Stimulated activated CD4-positive, alpha-beta T cell treated with anti-CD3 and anti-CD28 coated beads, Interleukin-12 subunit alpha, Interleukin-12 subunit beta, amount 100 ng/mL, for 48 hours (primary cell): Measurements from ENCODE around the gene UBE2J2.

ENCODE experiments used
- DNase-seq, 3 donors: peaks; one replicate each; pipeline ENCODE4 v3.0.0-alpha.2; 2020; ENCODE audit warnings: low read depth in 2 of 3, low spot score in 1 of 3

The UBE2J2 gene

DNA sequence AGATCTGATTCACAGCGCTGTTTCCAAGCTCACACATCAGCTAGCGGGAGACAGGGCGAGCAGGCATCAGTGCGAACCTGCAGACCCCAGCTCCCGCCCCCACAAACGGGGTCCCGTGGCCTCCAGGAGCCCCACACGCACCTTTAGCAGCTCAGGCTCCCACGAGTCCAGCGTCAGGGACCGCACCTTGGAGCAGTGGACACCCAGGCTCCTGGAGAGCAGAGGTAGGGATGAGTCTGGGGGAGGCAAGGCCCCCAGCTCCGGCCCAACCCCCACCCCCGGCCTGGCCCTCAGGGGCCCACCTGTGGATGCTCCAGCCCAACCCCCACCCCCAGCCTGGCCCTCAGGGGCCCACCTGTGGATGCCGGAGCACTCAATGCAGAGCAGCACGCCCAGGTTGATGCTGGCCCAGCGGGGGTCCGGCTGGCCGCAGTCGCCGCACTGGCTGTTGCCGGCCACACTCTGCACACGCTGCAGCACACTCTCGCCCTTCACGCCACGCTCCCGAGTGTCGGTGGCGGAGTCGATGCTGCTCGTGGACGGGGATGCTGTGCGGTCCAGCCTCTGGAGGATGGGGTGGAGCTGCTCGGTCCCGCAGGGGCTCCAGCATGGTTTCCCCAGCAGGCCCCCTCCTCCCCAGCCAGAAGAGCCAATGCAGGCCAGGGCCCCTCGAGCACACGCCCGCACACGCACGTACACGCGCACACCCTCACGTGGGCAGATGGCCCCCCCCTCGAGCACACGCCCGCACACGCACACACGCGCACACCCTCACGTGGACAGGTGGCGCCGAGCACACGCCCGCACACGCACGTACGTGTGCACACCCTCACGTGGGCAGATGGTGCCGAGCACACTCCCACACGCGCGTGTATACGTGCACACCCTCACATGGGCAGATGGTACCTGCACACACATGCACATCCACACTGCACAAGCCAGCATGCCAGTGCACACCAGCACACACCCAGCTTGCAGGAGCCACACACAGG lies 22.7 kb upstream of the UBE2J2 start:
- DNase-seq = no peak

DNA sequence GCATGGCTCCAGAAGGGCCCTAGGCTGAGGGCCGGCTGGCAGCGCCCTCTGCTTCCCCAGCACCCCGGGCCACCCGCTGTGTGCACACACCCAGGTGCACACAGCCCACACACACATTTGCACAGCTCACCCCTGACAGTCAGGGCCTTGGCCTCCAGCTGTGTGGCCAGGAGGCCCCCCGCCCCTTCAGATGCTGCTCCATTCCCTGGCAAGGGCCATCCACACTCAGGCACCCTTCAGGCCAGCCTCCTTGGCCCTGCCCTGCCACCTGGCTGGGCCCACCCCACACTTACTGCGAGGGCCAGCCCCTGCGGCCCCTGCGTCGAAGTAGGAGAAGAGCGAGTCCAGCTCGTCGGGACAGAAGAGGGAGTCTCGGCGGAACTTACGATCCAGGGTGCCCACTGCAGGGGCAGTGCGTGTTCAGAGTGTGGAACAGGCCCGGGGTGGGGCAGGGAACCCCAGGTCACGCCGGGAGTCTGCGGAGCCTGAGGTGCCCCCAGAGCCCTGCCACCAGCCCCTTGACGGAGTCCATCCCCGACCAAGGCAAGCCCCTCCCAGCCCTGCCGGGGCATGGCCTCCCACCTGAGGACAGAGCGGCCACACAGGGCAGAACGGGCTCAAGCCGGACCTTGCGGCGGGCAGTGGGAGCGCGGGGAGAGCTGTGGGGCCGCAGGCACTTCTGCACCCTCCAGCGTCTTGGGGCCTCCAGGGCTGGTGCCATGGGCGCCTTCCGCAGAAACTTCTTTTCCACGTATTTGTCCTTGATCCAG lies 21.7 kb upstream of the UBE2J2 start:
- DNase-seq = no peak

DNA sequence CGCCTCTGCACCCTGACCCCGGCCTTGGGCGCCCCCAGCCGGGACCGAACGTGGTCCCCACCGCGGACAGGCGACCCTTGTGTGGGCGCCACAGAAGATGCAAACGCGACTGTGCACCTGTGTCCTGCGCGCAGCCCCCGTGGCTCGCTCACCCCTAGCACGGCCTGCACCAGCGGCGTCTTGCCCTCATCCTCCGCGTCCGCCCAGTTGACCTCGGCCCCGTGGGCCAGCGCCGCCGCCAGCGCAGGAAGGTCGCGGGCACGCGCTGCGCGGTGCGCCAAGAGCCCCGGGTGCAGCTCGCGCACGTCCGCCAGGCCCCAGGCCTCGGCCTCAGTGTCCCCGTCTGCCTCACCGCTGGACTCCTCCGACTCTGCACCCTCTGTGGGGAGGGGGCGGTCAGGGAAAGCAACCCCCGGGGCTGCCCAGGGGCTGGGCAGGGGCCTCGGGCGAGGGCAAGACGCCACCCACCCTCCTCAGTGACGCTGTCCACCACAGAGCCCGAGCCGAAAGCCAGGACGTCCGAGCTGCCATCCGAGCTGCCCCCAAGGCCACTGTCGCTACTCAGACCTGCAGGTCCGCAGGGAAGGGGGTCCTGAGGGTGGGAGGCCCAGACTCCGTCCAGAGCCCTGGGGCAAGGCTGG lies 20.7 kb upstream of the UBE2J2 start:
- DNase-seq = no peak

DNA sequence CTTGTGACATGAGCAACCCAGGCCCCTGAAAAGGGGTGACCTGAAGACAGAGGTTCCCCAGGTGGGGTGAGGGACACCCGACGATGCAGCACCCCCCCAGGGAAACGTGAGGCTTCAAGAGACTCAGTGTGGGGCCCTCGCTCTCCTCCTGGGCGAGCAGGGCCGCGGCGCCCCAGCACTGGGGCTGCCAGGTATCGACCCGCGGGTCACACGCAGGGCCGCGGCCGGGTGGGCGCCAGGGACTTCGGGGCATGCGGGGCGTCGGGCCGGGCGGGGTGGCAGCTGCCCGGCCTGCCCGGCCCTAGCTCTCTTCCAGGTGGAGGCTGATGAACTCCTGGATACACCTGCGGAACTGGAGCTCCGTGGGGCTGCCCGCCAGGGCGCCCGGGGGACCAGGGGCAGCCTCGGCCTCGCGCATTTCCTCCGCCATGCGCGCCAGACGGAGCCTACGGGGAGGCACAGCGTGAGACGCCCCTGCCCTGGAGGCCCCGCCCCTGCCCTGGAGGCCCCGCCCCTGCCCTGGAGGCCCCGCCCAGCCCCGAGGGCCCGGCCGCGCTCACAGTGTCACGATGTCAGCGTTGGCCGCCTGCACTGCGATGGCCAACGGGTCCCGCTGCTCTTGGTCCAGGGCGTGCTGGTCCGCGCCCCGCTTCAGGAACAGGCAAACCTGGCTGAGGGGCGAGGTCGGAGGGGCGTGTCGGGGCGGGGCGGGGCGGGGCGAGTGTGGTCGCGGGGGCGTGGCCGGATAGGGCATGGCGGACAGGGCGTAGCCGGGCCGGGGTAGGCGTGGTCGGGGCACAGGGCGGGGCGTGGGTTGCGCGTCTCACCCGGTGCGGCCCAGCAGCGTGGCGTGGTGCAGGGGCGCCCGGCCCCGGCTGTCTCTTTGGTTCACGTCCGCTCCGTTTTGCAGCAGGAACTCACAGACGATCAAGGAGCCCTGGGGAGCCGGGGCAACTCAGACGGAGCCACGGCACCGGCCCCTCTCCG lies 19.9 kb upstream of the UBE2J2 start:
- DNase-seq = no peak

DNA sequence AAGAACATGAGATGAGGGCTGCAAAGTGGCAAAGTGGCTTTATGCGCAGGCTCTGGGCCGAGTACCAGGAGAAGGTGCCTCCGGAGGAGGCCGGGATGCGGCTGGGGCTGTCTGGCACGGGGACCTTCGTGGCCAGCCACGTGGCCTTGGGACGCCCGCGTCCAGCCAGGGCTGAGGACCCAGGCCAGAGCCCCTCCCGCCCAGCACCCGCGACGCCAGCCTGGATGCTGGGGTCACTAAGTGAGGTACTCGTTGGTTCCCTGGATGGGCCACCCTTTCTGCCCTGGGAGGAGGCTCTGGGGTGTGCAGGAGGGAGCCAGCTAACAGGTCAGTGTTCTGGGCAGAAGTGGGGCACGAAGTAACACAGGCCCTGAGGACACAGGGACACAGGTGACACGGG lies 19.2 kb upstream of the UBE2J2 start:
- no peak for DNase-seq

- DNase-seq = no peak
Measured at GRCh38 chr1:1292442-1292779, 18.8 kb upstream of the UBE2J2 start.

DNA sequence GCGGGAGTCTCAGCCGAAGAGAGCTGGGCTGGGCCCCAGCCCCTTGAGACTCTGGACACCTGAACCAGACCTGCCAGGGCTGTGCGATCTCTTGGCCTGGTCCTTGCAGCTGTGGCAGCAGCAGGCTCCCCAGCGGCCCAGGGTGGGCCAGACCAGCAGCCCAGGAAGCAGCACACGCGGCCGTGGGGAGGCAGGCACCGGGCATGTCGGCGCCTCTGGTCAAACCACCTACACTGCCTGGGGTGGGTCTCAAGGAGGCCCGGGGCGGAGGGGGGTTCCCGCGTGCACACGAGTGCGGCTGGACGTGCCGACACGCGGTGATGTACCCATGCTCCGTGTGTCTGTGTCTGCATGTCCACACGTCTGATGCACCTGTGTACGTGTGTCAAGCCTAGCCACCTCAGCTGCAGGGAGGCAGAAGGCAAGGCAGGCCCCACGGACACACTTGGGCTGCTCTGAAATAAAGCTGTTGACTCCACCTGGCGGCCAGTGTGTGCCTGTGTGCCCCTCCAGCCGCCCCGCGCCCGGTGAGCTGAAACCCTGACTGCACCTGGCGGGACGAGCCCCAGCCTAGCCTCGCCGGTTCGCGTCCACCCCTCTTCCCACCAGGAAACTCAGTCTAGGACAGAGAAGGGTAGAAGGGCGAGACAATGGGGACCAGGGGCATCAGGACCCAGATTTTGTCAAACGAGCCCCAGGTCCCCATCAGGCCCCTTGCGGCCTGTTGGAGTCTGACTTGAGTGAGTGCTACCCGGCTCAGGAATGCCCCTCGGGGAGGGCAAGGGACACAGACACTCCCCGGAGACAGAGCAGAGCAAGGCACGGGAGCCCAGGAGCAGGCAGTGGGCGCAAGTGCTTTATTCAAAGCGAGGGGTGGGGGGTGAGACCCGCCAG lies 18.1 kb upstream of the UBE2J2 start:
- peak in 1 of 3 donors; percentile 40 for DNase-seq

DNA sequence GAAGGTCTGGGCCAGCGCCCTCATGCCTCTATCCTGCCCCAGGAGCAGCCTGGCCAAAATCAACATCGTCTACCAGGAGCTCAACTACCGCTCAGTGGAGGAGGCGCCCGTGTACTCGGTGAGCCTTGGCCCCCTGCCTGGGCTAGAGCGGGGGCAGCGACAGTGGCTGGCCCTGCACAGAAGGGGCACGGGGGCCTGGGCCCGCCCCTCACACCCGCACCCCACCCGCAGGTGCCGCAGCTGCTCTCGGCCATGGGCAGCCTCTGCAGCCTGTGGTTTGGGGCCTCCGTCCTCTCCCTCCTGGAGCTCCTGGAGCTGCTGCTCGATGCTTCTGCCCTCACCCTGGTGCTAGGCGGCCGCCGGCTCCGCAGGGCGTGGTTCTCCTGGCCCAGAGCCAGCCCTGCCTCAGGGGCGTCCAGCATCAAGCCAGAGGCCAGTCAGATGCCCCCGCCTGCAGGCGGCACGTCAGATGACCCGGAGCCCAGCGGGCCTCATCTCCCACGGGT lies 17.4 kb upstream of the UBE2J2 start:
- DNase-seq = no peak

- peak in 2 of 3 donors; percentile 38 to 59 for DNase-seq
Measured at GRCh38 chr1:1290238-1290731, 16.6 kb upstream of the UBE2J2 start.

- no peak for DNase-seq
Measured at GRCh38 chr1:1287288-1288110, 13.8 kb upstream of the UBE2J2 start.

DNA sequence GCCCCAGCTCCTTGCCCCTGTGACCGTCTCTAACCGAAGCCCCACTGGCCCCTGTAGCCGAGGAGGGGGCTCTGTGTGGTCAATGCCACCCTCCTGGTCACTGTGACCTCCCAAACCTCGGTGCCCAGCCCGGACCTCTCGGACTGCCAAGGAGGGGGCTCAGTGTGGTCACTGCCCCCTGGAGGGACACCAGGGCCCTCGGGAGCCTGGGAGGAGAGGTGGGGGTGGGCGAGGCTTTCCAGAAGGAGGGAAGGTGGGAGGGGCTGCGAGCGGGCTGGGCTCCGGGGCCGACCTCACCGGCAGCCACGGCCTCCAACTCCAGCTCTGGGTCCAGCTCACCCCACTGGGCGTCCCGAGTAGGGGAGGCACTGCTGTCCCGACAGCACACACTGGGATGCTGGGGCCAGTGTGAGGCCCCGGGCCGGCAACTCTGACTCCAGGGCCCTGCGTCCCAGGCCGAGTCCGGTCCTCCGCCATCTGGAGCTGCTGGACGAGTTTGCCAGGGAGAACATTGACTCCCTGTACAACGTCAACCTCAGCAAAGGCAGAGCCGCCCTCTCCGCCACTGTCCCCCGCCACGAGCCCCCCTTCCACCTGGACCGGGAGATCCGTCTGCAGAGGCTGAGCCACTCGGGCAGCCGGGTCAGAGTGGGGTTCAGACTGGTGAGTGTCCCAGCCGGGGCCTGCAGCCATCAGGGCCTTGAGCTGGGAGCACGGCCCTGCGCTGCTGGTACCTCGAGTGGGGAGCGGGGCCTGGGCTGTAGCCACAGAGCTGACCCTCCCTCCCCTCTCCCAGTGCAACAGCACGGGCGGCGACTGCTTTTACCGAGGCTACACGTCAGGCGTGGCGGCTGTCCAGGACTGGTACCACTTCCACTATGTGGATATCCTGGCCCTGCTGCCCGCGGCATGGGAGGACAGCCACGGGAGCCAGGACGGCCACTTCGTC lies 12.9 kb upstream of the UBE2J2 start:
- no peak for DNase-seq

GRCh38 chr1:1285611-1286311 lies 12.1 kb upstream of the UBE2J2 start:
- no peak for DNase-seq

- no peak for DNase-seq
Measured at GRCh38 chr1:1285102-1285571, 11.5 kb upstream of the UBE2J2 start.

DNA sequence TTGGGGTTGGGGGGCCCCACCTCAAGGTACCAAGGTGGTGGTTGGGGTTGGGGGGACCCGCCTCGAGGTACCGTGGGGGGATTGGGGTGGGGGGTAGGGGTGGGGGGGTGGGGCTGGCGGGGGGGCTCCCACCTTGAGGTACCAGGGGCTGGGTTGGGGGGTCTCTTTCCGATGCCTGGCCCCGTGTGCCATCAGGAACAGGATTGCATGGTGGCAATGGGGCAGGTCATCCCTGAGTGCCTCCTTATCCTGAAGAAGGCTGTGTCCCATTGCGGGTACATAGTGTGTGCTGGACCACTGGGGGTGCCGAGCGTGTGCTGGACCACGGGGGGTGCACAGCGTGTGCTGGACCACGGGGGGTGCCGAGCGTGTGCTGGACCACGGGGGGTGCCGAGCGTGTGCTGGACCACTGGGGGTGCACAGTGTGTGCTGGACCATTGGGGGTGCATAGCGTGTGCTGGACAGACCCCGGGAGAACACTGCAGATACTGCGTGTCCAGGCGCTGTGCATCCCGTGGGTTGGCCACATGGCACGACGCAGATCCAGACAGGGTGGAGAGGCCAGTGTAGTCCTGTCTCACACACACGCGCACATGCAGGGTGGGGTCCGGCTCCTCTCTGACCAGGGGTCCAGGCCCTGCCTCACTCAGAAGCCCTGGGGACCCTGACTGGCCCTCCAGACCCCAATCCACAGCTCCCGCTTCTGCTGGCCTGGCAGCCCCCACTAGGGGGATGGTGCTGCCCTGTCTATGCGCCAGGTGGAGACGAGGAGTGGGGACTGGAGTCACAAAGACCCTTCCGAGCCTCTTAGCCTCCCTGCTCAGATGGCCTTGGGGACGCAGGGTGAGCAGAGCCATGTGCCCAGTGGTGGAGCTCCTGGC lies 10.8 kb upstream of the UBE2J2 start:
- no peak for DNase-seq

GRCh38 chr1:1283821-1284220 lies 10.2 kb upstream of the UBE2J2 start:
- no peak for DNase-seq
